HG03565 (cell line): ENCODE results near the gene KRTAP4-1.
"Not testable (repeated sequence)": the region's sequence is repeated elsewhere in the genome, so short reads cannot be mapped to it uniquely, and the experiment has no call there.

ENCODE experiments used
- ATAC-seq: cut with Tn5 transposase; IDR thresholded peaks from one replicate; pipeline ENCODE4 v1.9.1; 2021; ENCODE audit warnings: mild to moderate bottlenecking, moderate library complexity; ENCODE audit not compliant: unreplicated experiment

Gene KRTAP4-1

GRCh38 chr17:41184480-41184961 lies at the start of gene KRTAP4-1:
Gene KRTAP4-1 (minus strand): TSS chr17:41184911. CDS start chr17:41184854, 57 bp downstream.
- no peak for ATAC-seq

DNA sequence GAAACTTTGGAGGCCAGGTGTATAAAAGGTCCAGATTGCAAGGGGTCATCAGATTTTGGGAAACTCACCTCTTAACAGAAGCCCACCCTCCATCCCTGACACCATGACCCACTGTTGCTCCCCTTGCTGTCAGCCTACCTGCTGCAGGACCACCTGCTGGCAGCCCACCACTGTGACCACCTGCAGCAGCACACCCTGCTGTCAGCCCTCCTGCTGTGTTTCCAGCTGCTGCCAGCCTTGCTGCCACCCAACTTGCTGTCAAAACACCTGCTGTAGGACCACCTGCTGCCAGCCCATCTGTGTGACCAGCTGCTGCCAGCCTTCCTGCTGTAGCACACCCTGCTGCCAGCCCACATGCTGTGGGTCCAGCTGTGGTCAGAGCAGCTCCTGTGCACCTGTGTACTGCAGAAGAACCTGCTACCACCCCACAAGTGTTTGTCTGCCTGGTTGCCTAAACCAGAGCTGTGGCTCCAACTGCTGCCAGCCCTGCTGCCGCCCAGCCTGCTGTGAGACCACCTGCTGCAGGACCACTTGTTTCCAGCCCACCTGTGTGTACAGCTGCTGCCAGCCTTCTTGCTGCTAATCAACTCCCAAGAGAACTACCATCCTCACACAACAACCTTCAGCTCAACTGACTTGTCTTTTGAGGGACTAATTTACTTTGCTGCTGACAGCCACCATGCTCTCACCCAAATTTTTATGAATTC lies 47.8 kb upstream of the KRTAP4-1 start, which contains the start of gene KRTAP9-3:
Gene KRTAP9-3, plus strand, starts transcription at position 51 of the 707 bp plus-strand sequence. Its CDS starts 53 bp downstream, at position 104.
- not testable (repeated sequence) for ATAC-seq

- ATAC-seq, result no peak
Observed at GRCh38 chr17:41231731-41232130, 47.0 kb upstream of the KRTAP4-1 start.

DNA sequence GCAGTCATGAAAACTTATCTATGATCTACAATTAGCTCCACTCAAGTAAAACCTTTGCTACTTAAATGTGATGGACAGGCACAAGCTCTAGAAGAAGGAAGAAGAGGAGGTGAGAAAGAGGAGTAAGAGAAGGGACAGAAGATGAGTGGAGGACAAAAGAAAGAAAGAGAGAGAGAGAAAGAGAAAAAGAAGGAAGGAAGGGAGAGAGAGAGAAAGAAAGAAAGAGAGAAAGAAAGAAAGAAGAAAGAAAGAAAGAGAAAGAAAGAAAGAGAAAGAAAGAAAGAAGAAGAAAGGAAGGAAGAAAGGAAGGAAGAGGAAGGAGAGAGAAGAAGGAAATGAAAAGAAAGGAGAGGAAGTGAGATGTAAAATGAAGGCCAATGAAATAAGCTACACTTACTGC lies 45.4 kb upstream of the KRTAP4-1 start:
- no peak for ATAC-seq

DNA sequence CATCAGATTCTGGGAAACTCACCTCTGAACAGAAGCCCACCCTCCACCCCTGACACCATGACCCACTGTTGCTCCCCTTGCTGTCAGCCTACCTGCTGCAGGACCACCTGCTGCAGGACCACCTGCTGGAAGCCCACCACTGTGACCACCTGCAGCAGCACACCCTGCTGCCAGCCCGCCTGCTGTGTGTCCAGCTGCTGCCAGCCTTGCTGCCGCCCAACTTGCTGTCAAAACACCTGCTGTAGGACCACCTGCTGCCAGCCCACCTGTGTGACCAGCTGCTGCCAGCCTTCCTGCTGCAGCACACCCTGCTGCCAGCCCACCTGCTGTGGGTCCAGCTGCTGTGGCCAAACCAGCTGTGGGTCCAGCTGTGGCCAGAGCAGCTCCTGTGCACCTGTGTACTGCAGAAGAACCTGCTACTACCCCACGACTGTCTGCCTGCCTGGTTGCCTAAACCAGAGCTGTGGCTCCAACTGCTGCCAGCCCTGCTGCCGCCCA lies 41.9 kb upstream of the KRTAP4-1 start, which contains the start of gene KRTAP9-2:
Gene KRTAP9-2, plus strand, starts transcription at position 51 of the 498 bp plus-strand sequence. Its CDS starts 7 bp downstream, at position 58.
- not testable (repeated sequence) for ATAC-seq

DNA sequence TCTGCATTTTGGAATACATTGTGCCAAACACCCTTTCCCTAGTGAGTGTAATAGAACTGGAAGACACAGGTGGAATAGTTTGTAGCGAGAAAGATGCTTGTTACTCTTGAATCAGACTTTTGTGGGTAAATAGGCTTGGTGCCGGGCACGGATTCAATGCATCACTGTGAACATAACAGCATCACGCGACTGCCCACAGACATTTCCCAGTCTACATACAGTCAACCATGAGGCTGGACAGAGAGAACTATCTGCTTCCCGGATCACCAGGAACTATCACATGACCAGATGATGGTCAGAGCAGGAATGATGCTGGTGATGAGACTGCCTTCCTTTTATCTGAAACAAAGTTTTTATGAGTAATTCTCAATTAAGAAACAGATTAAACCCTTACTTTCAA lies 41.3 kb upstream of the KRTAP4-1 start:
- ATAC-seq, result no peak

DNA sequence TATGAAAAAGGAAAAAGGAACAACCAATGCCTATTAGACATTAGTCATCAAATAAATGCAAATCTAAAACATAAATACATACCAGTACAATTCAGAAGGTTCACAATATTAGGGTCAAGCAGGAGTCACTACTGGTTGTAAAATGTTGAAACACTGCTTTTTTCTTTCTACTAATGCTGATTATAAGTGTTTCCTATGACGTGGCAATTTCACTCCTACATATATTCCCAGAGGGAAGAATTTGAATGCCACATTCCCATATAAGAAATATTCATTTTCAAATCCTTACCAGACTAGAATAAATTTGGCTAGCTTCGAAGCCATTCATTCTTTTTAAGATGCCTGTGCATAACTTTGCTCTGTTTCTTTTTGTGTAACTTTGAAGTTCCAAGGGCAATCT lies 39.1 kb upstream of the KRTAP4-1 start:
- ATAC-seq, result no peak

DNA sequence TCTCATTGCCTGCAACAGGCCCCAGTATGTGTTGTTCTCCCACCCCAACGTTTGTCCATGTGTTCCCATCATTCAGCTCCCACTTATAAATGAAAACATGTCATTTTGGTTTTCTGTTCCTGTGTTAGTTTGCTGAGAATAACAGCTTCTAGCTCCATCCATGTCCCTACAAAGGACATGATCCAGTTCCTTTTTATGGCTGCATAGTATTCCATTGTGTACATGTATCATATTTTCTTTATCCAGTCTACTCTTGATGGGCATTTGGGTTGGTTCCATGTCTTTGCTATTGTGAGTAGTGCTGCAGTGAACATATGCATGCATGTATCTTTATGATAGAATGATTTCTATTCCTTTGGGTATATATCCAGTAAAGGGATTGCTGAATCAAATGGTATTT lies 31.0 kb upstream of the KRTAP4-1 start:
- no peak for ATAC-seq

DNA sequence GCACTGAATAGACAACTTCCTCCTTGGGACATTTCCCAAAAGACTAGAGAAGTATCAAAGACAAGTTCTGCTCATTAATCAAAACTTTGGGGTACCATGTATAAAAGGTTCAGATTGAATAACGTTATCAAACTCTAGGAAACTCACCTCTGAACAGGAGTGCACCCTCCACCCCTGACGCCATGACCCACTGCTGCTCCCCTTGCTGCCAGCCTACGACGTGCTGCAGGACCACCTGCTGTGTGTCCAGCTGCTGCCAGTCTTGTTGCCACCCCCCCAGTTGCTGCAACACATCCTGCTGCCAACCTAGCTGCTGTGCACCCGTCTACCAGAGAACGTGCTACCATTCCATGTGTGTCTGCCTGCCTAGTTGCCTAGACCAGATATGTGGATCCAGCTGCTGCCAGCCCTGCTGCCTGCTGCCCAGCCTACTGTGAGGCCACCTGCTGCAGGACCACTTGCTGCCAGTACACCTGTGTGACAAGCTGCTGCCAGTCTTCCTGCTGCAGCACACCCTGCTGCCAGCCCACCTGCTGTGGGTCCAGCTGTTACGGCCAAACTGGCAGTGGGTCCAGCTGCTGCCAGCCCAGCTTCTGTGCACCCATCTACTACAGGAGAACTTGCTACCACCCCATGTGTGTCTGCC lies 27.9 kb upstream of the KRTAP4-1 start:
- no peak for ATAC-seq

DNA sequence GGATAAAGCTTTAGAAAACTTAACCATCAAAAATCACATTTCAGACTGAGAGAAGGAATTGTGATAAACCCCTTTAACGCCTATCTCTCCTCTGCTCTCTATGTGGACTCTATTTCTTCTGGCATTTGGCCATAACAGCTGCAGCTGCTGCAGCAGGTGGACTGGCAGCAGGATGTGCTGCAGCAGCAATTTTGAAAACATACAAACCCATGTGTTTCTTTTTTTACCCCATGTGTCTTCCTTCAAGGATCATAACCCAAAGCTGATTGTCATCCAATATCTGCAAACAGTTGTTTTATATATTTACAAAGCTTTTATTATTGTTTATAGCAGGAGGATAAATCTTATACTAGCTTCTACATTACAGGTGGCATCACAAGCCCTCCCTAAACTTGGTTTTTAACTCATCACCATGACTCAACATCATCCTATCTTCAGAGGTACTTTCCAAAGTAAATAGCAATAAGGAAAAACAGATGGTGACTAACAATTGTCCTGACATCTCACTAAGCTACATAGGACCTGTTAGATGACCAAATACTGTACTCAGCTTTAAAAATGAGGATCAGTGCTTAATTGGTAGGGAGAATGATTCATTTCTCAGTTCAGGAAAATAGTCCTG lies 27.2 kb upstream of the KRTAP4-1 start:
- ATAC-seq, result no peak

DNA sequence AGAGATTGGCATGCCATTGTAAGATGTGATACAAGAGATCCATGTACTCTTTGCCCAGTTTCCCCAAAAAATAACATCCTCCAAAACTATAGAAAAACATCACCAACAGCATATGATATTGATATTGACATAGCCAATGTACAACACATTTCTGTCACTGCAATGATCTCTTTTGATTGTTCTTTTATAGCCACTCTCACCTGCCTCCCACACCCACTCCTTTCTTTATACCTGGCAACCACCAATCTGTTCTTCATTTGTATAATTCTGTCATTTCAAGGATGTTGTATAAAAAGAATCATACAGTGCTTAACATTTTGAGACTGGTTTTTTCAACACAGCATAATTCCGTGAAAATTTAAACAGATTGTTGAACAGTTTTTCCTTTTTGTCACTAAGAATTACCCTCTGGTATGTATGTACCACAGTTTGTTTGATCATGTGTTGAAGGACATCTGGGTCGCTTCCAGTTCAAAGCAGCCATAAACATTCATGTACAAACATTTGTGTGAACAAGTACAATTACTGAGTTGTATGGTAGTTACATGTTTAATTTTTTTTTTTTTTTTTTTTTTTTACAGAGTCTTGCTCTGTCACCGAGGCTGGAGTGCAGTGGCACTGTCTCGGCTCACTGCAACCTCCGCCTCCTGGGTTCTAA lies 14.8 kb upstream of the KRTAP4-1 start:
- no peak for ATAC-seq

- ATAC-seq, result no peak
Observed at GRCh38 chr17:41196068-41196467, 11.4 kb upstream of the KRTAP4-1 start.

DNA sequence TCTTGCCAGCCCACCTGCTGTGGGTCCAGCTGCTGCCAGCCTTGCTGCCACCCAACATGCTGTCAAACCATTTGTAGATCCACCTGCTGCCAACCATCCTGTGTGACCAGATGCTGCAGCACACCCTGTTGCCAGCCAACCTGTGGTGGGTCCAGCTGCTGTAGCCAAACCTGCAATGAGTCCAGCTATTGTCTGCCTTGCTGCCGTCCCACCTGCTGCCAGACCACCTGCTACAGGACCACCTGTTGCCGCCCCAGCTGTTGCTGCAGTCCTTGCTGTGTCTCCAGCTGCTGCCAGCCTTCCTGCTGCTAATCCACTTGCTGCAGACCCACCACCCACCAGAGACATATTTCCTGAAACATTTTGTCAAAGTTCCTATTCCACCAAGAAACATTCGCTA lies 5.6 kb upstream of the KRTAP4-1 start:
- ATAC-seq, result no peak

- ATAC-seq, result not testable (repeated sequence)
Observed at GRCh38 chr17:41189837-41190318, 5.2 kb upstream of the KRTAP4-1 start, which contains the start of gene KRTAP9-1. Gene KRTAP9-1 (plus strand): TSS chr17:41189887. CDS start chr17:41189887, 0 bp downstream.

- no peak for ATAC-seq
Observed at GRCh38 chr17:41186872-41187271, 2.2 kb upstream of the KRTAP4-1 start.

DNA sequence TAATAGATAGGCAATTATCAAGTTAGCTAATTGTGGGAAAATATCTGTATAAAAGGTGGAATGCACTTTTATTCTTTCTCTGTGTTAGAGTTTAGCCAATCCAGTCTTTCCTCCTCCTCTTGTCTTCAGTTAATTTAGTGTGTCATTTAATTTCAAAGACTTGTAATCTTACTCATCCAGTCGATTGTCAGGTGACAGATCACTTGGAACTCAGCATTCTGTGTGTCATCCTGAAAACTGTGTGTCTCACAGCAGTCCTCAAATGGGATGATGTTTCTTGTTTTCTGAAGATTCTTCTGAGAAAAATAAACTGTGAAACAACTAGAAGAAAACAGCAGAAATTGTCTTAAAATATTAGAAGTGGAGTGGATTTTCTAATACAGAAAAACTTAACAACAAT lies 290 bp upstream of the KRTAP4-1 start:
- no peak for ATAC-seq

- no peak for ATAC-seq
Observed at GRCh38 chr17:41178843-41179616, 5.7 kb downstream of the KRTAP4-1 start.

DNA sequence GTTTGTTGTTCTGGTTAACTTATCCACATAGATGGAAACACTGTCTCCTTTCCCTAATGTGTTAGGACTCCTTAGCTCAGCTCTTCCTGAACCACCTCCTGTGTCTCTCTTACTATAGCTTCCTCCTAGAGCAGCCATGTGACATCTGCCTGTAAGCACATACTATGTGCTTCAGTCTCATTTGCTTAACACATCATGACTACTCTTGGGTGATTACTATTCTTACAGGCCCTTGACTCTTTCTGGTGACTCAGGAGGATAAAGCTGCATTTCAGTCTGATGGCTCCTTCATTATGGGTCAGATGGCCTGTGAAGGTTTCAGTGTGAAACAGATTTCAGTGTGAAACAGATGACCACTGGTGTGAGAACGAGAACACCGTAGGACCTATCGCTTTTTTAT lies 6.4 kb downstream of the KRTAP4-1 start:
- no peak for ATAC-seq

DNA sequence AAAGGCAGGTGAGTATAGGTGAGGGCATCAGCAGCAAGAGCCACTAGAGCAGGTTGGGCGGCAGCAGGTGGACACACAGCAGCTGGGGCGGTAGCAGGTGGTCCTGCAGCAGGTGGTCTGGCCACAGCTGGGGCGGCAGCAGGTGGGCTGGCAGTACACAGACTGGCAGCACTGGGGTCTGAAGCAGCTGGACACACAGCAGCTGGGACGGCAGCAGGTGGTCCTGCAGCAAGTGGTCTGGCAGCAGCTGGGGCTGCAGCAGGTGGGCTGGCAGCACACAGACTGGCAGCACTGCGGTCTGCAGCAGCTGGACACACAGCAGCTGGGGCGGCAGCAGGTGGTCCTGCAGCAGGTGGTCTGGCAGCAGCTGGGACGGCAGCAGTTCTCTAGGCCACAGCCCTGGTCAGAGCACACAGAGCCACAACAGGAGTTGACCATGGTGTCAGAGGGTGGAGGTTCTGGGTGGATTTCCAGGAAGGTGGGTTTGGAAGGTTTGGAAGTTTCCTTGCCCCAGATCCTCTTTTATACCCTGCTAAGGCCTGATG lies 6.9 kb downstream of the KRTAP4-1 start, which contains the start of gene KRTAP4-2:
Gene KRTAP4-2, minus strand, starts transcription at position 495 of the 545 bp plus-strand sequence. Its CDS starts 57 bp downstream, at position 438.
- ATAC-seq, result no peak
